Neural cell (in vitro differentiated cells): ENCODE data around the gene PLEKHM3.

Source experiments
- CTCF ChIP-seq: fragments of 450-650 bp; IDR thresholded peaks from 2 replicates; pipeline ENCODE4 v1.5.1; 2014; ENCODE audit warnings: antibody characterized with exemption, mild to moderate bottlenecking, moderate library complexity; ENCODE audit not compliant: poor library complexity, severe bottlenecking
- EP300 ChIP-seq: fragments of 450-650 bp; conservative IDR thresholded peaks from 2 replicates; pipeline ENCODE4 v1.6.1; 2014; ENCODE audit warnings: antibody characterized with exemption, mild to moderate bottlenecking, moderate library complexity; ENCODE audit not compliant: poor library complexity, severe bottlenecking
- EZH2 ChIP-seq: fragments of 200-600, 300-800 bp; shearing (Covaris generic), sonication (generic); IDR thresholded peaks from 2 replicates; pipeline ENCODE4 v1.6.1; 2014; ENCODE audit warnings: antibody characterized with exemption, low read length, borderline replicate concordance, mild to moderate bottlenecking; ENCODE audit not compliant: insufficient read depth, poor library complexity, severe bottlenecking
- POLR2AphosphoS5 ChIP-seq: IDR thresholded peaks from 2 replicates; pipeline ENCODE4 v1.6.1; 2012
- RAD21 ChIP-seq: fragments of 450-650 bp; conservative IDR thresholded peaks from 2 replicates; pipeline ENCODE4 v1.6.1; 2014; ENCODE audit warnings: antibody characterized with exemption, mild to moderate bottlenecking, moderate library complexity
- TAF1 ChIP-seq: IDR thresholded peaks from 2 replicates; pipeline ENCODE4 v1.6.1; 2012; ENCODE audit warnings: low read depth
- TF ChIP-seq, protein P1 (sequence below): IDR thresholded peaks from 2 replicates; pipeline ENCODE4 v1.6.1; 2012; ENCODE audit warnings: borderline replicate concordance

DNA sequence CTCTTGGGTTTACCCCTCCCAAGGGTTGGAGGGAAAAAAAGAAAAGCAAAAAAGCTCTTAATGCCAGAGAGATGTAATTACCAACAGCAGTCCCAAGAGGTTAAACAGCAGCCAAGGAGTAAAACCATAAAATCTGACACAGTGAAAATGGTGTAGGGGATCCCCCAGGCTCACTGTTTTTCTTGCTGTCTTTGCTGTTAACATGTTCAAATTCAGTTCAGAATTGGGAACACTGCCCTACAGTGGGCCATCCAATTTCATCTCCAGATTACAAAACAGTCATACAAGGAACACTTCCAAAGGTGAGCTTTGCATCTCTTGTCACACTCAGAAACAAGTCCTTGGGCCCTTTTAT lies 54.5 kb downstream of the PLEKHM3 start:
- TF ChIP-seq CTCF (no peak), RAD21 (no peak), EP300 (no peak), TAF1 (no peak), EZH2 (no peak), POLR2AphosphoS5 (no peak)
- TF ChIP-seq, protein P1, sequence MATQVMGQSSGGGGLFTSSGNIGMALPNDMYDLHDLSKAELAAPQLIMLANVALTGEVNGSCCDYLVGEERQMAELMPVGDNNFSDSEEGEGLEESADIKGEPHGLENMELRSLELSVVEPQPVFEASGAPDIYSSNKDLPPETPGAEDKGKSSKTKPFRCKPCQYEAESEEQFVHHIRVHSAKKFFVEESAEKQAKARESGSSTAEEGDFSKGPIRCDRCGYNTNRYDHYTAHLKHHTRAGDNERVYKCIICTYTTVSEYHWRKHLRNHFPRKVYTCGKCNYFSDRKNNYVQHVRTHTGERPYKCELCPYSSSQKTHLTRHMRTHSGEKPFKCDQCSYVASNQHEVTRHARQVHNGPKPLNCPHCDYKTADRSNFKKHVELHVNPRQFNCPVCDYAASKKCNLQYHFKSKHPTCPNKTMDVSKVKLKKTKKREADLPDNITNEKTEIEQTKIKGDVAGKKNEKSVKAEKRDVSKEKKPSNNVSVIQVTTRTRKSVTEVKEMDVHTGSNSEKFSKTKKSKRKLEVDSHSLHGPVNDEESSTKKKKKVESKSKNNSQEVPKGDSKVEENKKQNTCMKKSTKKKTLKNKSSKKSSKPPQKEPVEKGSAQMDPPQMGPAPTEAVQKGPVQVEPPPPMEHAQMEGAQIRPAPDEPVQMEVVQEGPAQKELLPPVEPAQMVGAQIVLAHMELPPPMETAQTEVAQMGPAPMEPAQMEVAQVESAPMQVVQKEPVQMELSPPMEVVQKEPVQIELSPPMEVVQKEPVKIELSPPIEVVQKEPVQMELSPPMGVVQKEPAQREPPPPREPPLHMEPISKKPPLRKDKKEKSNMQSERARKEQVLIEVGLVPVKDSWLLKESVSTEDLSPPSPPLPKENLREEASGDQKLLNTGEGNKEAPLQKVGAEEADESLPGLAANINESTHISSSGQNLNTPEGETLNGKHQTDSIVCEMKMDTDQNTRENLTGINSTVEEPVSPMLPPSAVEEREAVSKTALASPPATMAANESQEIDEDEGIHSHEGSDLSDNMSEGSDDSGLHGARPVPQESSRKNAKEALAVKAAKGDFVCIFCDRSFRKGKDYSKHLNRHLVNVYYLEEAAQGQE, result peak; percentile 3
